Mammary epithelial cell (primary cell): Measurements from ENCODE around the gene CXCL11.

Experiments used
- CTCF ChIP-seq, 2 donors: IDR thresholded peaks in 1 of 2; conservative IDR thresholded peaks in 1 of 2; 2 replicates each; pipeline ENCODE4 v1.5.1; 2011 to 2012; ENCODE audit warnings: inconsistent platforms in 2 of 2, low read length in 2 of 2, mild to moderate bottlenecking in 2 of 2, control low read depth in 1 of 2, low read depth in 1 of 2; ENCODE audit not compliant: insufficient read depth in 1 of 2; ENCODE audit errors: extremely low read depth in 1 of 2
- EZH2 ChIP-seq: IDR thresholded peaks from 2 replicates; pipeline ENCODE4 v1.6.1; 2012; ENCODE audit warnings: low read length, inconsistent platforms, borderline replicate concordance

DNA sequence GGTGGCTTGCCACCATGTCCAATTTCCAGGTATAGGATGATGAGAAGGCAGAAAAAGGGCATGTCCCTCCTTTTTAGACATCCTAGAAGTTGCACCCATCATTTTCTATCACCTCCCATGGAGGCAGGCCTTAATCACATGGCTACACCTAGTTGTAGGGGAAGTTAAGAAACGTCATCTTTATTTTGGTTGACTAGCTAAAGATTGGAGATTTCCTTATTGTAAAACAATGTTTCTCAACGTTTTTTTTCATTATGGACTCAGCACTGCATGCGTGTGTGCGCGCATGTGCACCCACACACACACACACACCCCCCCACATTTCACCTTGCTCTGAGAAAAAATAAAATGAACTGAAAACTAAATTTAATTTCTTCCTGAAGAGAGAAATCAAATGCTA is 26.6 kb downstream of the CXCL11 start:
- no peak for TF ChIP-seq CTCF (conservative IDR thresholded peaks at IDR 0.05 in 1 of 2, IDR thresholded peaks at IDR 0.05 in 1 of 2; ENCODE audit: extremely low read depth in 1 of 2, insufficient read depth in 1 of 2, low read depth in 1 of 2, low read length in 2 of 2)
- no peak for TF ChIP-seq EZH2
